Immature natural killer cell (primary cell): ENCODE results near the gene LAMTOR4. TPM values are rescaled to one million over a fixed set of nuclear protein-coding genes. Genes with fewer than 3 reads are reported as not detected.
A peak's percentile ranks its signal among the peaks of the same experiment; 100 is the strongest.

ENCODE experiments used
- DNase-seq, 3 donors: peaks; one replicate each; pipeline ENCODE4 v3.0.0; 2022; ENCODE audit warnings: mixed read lengths in 1 of 3
- H3K27ac Mint-ChIP-seq, 6 donors: one replicate each; pipeline ENCODE4 v1.8.0; 2020; ENCODE audit warnings: mixed read lengths in 6 of 6, mild to moderate bottlenecking in 5 of 6, inconsistent platforms in 4 of 6, moderate library complexity in 3 of 6
- H3K27me3 Mint-ChIP-seq, 3 donors: one replicate each; pipeline ENCODE4 v1.8.0; 2020 to 2021; ENCODE audit warnings: low read depth in 3 of 3, mild to moderate bottlenecking in 3 of 3, mixed read lengths in 3 of 3, moderate library complexity in 3 of 3, inconsistent platforms in 1 of 3
- H3K36me3 Mint-ChIP-seq, 3 donors: one replicate each; pipeline ENCODE4 v1.8.0; 2020; ENCODE audit warnings: mixed read lengths in 3 of 3, inconsistent platforms in 2 of 3, mild to moderate bottlenecking in 2 of 3
- H3K4me1 Mint-ChIP-seq, 2 donors: one replicate each; pipeline ENCODE4 v1.8.0; 2020; ENCODE audit warnings: inconsistent platforms in 2 of 2, mild to moderate bottlenecking in 2 of 2, mixed read lengths in 2 of 2, moderate library complexity in 1 of 2
- H3K4me3 Mint-ChIP-seq, 5 donors: one replicate each; pipeline ENCODE4 v1.8.0; 2020; ENCODE audit warnings: mild to moderate bottlenecking in 5 of 5, mixed read lengths in 5 of 5, inconsistent platforms in 3 of 5, moderate library complexity in 3 of 5
- H3K9me3 Mint-ChIP-seq, 6 donors: one replicate each; pipeline ENCODE4 v1.8.0; 2020; ENCODE audit warnings: mild to moderate bottlenecking in 6 of 6, mixed read lengths in 6 of 6, inconsistent platforms in 4 of 6, moderate library complexity in 3 of 6
- polyA plus RNA-seq, 3 donors: library from polyadenylated mRNA; unstranded; fragments of 300-500 nt; fragmentation: Illumina TruSeq; gene quantifications; one replicate each; pipeline ENCODE4 v1.2.3, GENCODE V29; 2021

Gene LAMTOR4
- polyA plus RNA-seq, 3 donors from 2014 or later = 408 to 587 (median 569) TPM

DNA sequence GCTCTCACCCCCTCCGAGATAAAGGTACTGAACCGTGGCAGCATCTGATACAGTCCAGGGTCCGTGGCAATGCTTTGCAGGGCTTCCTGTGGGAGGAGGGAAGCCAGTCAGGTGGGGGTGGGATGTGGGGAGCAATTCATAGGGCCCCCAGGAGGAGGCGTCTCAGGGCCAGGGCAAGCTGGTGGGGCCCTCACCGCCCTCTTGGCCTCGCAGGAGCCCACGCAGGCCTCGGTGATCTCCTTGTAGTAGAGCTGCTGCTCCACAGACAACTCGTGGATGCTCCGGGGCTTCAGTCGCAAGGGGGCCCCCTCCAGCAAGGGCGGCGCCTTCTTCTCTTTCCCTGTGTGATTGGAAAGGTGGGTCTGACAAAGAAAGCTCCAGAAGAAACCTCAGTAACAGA, 36.8 kb upstream of the LAMTOR4 start:
- Mint-ChIP-seq H3K27ac (no peak overlapping the region), H3K27me3 (no peaks in the 10 kb centered on the region), H3K36me3 (peaks cover 0 to 32% (median 5%) of the 10 kb centered on the region in 3 donors), H3K9me3 (no peaks in the 10 kb centered on the region), H3K4me3 (no peak overlapping the region), H3K4me1 (peaks cover 5 to 7% of the 10 kb centered on the region in 2 donors)
- no peak for DNase-seq

DNA sequence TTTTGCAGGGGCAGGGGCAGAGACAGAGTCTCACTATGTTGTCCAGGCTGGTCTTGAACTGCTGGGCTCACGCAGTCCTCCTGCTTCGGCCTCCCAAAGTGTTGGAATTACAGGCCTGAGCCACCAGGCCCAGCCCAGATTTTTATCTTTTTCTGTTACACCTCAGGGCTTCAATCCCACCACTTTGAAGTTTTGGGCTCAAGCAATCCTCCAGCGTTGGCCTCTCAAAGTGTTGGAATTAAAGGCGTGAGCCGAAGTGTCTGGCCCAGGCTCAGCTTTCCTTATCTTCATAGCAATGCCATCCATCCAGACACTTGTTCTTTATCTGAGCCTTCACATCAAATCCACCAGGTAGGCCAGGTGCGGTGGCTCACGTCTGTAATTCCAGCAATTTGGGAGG, 33.7 kb upstream of the LAMTOR4 start:
- H3K27ac Mint-ChIP-seq = no peak overlapping the region

GRCh38 chr7:100118388-100119071, 30.2 kb upstream of the LAMTOR4 start:
- Mint-ChIP-seq H3K9me3 (no peaks in the 10 kb centered on the region), H3K4me3 (peak overlapping the region; percentile 90 to 97 (median 92)), H3K27ac (peak overlapping the region; percentile 97 to 99 (median 98)), H3K36me3 (peaks cover 0 to 5% (median 0%) of the 10 kb centered on the region in 3 donors), H3K4me1 (peaks cover 32% of the 10 kb centered on the region in 2 donors), H3K27me3 (peaks cover 4 to 11% (median 6%) of the 10 kb centered on the region in 3 donors)
- no peak for DNase-seq

More for the DNA sequence above, 33.7 kb upstream of the LAMTOR4 start:
- Mint-ChIP-seq H3K4me3 (no peak overlapping the region), H3K36me3 (peaks cover 0 to 20% (median 0%) of the 10 kb centered on the region in 3 donors), H3K4me1 (peaks cover 22 to 23% of the 10 kb centered on the region in 2 donors), H3K9me3 (no peaks in the 10 kb centered on the region), H3K27me3 (peaks cover 4 to 11% (median 6%) of the 10 kb centered on the region in 3 donors)
- no peak for DNase-seq

GRCh38 chr7:100119072-100119969, 29.4 kb upstream of the LAMTOR4 start, which contains the start of the genes CNPY4 and TAF6:
Gene CNPY4, plus strand, starts transcription at chr7:100119634. Its CDS starts 111 bp downstream, at chr7:100119745.
Gene TAF6, minus strand, starts transcription at chr7:100119358. Its CDS starts 5,149 bp downstream, at chr7:100114209.
- H3K9me3 Mint-ChIP-seq = no peaks in the 10 kb centered on the region
- H3K4me1 Mint-ChIP-seq = peaks cover 33 to 34% of the 10 kb centered on the region in 2 donors
- DNase-seq = peak; percentile 94 to 96 (median 95)
- H3K36me3 Mint-ChIP-seq = peaks cover 0 to 3% (median 0%) of the 10 kb centered on the region in 3 donors
- H3K4me3 Mint-ChIP-seq = peak within 1 kb of the TSS; percentile 90 to 97 (median 92)
- peaks cover 4 to 11% (median 6%) of the 10 kb centered on the region in 3 donors for H3K27me3 Mint-ChIP-seq
- peak within 1 kb of the TSS; percentile 97 to 99 (median 98) for H3K27ac Mint-ChIP-seq

DNA sequence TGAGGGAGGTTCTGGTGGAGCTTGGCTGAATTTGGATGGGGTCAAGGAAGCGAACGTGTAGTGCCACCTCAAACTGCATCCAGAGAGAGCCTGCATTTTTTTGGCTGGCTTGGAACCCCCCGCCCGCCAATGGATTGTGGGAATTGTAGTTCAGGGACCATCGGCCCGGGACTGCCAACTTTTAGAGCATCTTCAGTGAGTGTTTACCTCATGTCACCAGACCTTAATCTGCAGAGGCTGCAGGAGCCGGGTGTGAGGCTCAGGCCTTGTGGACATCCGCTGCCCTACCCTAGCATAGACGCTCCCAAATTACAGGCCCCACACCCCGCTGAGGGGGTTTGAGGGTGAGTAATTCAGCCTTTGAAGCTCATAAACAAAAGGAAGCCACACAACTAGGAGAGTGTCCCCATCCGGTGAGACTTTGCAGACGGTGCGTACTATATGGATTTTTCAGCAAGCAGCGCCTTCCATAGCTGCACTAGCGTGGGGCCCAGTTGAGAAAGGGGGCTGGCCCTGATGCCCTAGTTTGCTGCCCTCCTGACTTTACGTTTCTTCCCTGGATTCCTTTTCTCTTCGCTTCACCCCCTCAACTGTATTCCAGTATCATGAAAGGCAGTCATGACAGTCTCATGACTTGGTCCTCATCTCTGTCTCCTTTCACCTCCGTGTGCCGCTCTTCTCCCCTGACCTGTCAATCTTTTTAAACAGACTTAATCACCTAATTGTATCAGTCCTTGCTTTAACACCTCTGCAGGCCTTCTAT, 28.6 kb upstream of the LAMTOR4 start:
- H3K4me1 Mint-ChIP-seq = peaks cover 42% of the 10 kb centered on the region in 2 donors
- peak overlapping the region; percentile 90 to 97 (median 92) for H3K4me3 Mint-ChIP-seq
- H3K36me3 Mint-ChIP-seq = peaks cover 0 to 3% (median 0%) of the 10 kb centered on the region in 3 donors
- H3K9me3 Mint-ChIP-seq = no peaks in the 10 kb centered on the region
- peak overlapping the region; percentile 97 to 99 (median 98) for H3K27ac Mint-ChIP-seq
- DNase-seq = no peak
- H3K27me3 Mint-ChIP-seq = peaks cover 4 to 11% (median 8%) of the 10 kb centered on the region in 3 donors

GRCh38 chr7:100120733-100121036, 28.0 kb upstream of the LAMTOR4 start:
- peaks cover 45 to 47% of the 10 kb centered on the region in 2 donors for H3K4me1 Mint-ChIP-seq
- peaks cover 4 to 11% (median 8%) of the 10 kb centered on the region in 3 donors for H3K27me3 Mint-ChIP-seq

DNA sequence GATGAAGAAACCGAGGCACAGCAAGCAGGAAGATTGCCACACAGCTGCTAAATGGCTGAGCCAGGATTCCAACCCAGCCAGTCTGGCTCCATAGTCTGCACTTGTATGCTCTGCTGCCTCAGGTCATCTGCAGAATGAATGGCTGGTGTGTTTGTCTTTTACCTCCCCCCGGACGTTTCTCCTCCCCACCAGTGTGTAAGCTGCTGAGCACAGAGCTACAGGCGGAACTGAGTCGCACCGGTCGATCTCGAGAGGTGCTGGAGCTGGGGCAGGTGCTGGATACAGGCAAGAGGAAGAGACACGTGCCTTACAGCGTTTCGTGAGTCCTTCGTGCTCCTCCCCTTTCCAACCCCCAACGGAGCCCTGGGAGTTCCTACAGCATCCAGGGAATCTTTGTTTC, 26.7 kb upstream of the LAMTOR4 start:
- peaks cover 49 to 52% of the 10 kb centered on the region in 2 donors for H3K4me1 Mint-ChIP-seq
- no peak for DNase-seq
- no peaks in the 10 kb centered on the region for H3K9me3 Mint-ChIP-seq
- H3K36me3 Mint-ChIP-seq = no peaks in the 10 kb centered on the region
- no peak overlapping the region for H3K4me3 Mint-ChIP-seq
- peaks cover 8 to 16% (median 15%) of the 10 kb centered on the region in 3 donors for H3K27me3 Mint-ChIP-seq
- no peak overlapping the region for H3K27ac Mint-ChIP-seq

More at GRCh38 chr7:100120733-100121036, 28.0 kb upstream of the LAMTOR4 start:
- Mint-ChIP-seq H3K4me3 (peak overlapping the region; percentile 90 to 97 (median 92)), H3K27ac (peak overlapping the region; percentile 97 to 99 (median 98)), H3K9me3 (no peaks in the 10 kb centered on the region), H3K36me3 (peaks cover 0 to 3% (median 0%) of the 10 kb centered on the region in 3 donors)
- no peak for DNase-seq

GRCh38 chr7:100122568-100122967, 26.1 kb upstream of the LAMTOR4 start:
- no peaks in the 10 kb centered on the region for H3K36me3 Mint-ChIP-seq
- H3K4me1 Mint-ChIP-seq = peaks cover 49 to 52% of the 10 kb centered on the region in 2 donors
- H3K4me3 Mint-ChIP-seq = peak overlapping the region in 1 of 5 donors; percentile 58
- no peaks in the 10 kb centered on the region for H3K9me3 Mint-ChIP-seq
- peak overlapping the region in 2 of 6 donors; percentile 45 to 58 for H3K27ac Mint-ChIP-seq
- peaks cover 9 to 16% (median 16%) of the 10 kb centered on the region in 3 donors for H3K27me3 Mint-ChIP-seq
- DNase-seq = no peak

- H3K4me3 Mint-ChIP-seq = peak overlapping the region in 4 of 5 donors; percentile 37 to 100 (median 85)
- no peaks in the 10 kb centered on the region for H3K9me3 Mint-ChIP-seq
- no peaks in the 10 kb centered on the region for H3K36me3 Mint-ChIP-seq
- peaks cover 6 to 11% (median 9%) of the 10 kb centered on the region in 3 donors for H3K27me3 Mint-ChIP-seq
- no peak for DNase-seq
- peaks cover 42 to 48% of the 10 kb centered on the region in 2 donors for H3K4me1 Mint-ChIP-seq
- H3K27ac Mint-ChIP-seq = peak overlapping the region in 5 of 6 donors; percentile 55 to 87 (median 77)
Measured at GRCh38 chr7:100124301-100125230, 24.2 kb upstream of the LAMTOR4 start.

DNA sequence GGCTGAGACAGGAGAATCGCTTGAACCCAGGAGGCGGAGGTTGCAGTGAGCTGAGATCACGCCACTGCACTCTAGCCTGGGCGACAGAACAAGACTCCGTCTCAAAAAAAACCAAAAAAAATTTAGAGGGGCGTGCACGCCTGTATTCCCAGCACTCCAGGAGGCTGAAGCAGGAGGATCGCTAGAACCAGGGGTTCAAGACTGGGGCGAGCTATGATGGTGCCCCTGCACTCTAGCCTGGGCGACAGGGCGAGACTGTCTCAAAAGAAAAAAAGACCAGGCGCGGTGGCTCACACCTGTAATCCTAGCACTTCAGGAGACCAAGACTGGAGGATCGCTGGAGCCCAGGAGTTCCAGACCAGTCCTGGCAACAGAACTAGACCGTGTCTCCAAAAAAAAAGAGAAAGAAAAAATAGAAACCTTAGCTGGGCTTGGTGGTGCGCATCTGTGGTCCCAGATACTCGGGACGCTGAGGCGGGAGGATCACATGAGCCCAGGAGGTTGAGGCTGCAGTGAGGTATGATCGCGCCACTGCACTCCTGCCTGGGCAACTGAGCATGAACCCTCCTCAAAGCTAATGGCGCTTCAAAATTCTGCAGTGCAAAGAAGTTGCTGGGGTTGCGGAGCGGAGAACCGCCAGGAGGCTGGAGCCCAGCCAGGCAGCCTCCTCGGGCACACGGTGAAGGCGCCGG, 22.3 kb upstream of the LAMTOR4 start:
- no peak for DNase-seq
- H3K36me3 Mint-ChIP-seq = no peaks in the 10 kb centered on the region
- peaks cover 5 to 10% (median 6%) of the 10 kb centered on the region in 3 donors for H3K27me3 Mint-ChIP-seq
- H3K9me3 Mint-ChIP-seq = no peaks in the 10 kb centered on the region
- peak overlapping the region; percentile 99 to 100 (median 99) for H3K4me3 Mint-ChIP-seq
- peak overlapping the region; percentile 98 to 100 (median 99) for H3K27ac Mint-ChIP-seq
- H3K4me1 Mint-ChIP-seq = peaks cover 33 to 40% of the 10 kb centered on the region in 2 donors

- peak; percentile 92 to 94 (median 92) for DNase-seq
- Mint-ChIP-seq H3K4me1 (peaks cover 33 to 38% of the 10 kb centered on the region in 2 donors), H3K27ac (peak within 1 kb of the TSS; percentile 98 to 100 (median 99)), H3K27me3 (peaks cover 5 to 12% (median 8%) of the 10 kb centered on the region in 3 donors), H3K9me3 (no peaks in the 10 kb centered on the region), H3K4me3 (peak within 1 kb of the TSS; percentile 99 to 100 (median 99)), H3K36me3 (no peaks in the 10 kb centered on the region)
Measured at GRCh38 chr7:100126931-100127865, 21.5 kb upstream of the LAMTOR4 start, which contains the start of gene MBLAC1. Gene MBLAC1, plus strand, starts transcription at chr7:100126967. Its CDS starts 429 bp downstream, at chr7:100127396.
